ENCODE results near the gene SNX27. TPM values are rescaled to one million over a fixed set of nuclear protein-coding genes. Genes with fewer than 3 reads are reported as not detected.

Gene SNX27
- total RNA-seq, 1 experiment from 2014 or later = 56.0 TPM

DNA sequence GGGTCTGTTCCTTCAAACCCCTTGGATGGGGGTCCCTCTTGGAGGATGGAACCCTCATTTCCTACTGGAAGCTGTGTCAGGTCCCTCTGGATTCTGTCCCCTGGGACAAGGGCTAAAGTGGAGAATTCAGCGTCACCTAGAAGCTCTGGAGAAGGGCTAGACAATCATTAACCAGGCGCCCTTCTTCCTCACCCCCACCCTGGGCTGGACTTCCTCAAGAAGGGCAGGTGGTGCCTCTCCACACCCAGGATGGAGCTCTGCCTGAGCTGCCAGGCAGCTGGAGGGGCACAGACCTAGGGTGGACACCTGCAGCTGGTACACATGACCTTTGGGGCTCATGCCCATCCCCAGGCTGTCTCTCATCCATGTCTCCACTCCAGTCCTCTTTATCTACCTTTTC is 101.2 kb downstream of the SNX27 start:
- CTCF ChIA-PET = interaction anchor here (0.6 kb wide), 1 partner anchor 416 kb away, joined by 3 read pairs; no protein-coding TSS in a partner anchor

DNA sequence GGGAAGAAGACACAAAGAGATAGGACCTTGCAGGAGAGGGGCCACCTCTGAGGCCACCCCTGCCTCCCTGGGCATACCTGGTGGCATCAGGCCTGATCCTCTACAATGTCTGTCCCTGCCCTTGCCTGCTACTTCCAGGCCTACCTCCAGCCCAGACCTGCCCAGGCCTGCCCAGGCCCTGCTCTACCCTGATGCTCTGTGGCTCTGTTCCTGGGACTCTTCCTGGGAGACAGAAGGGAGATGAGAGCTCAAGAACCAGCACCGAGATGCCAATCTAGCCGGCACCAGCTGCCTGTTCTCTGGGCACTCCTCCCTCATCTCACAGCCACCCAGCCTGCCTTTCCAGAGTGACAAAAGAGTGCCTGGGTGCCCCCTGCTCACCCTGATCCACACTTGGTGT is 102.0 kb downstream of the SNX27 start:
- ChIA-PET CTCF (interaction anchor here (1.1 to 3.9 kb wide), 2 partner anchors 8 to 20 kb away, joined by 6 to 48 read pairs; no protein-coding TSS in a partner anchor), POLR2A (no interaction called here)
- Mint-ChIP-seq H3K27ac (no peak overlapping the region), H3K4me3 (no peak overlapping the region), H3K27me3 (ENCODE audit: low read depth) (peaks cover 34% of the 10 kb centered on the region), H3K36me3 (no peaks in the 10 kb centered on the region), H3K9me3 (no peaks in the 10 kb centered on the region), H3K4me1 (peaks cover 21% of the 10 kb centered on the region)
- ATAC-seq (no peak), DNase-seq (ENCODE audit: low spot score) (no peak)
- TF ChIP-seq, protein P1, sequence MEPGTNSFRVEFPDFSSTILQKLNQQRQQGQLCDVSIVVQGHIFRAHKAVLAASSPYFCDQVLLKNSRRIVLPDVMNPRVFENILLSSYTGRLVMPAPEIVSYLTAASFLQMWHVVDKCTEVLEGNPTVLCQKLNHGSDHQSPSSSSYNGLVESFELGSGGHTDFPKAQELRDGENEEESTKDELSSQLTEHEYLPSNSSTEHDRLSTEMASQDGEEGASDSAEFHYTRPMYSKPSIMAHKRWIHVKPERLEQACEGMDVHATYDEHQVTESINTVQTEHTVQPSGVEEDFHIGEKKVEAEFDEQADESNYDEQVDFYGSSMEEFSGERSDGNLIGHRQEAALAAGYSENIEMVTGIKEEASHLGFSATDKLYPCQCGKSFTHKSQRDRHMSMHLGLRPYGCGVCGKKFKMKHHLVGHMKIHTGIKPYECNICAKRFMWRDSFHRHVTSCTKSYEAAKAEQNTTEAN (CRISPR knock-in tag; IDR thresholded peaks at IDR 0.05) = no peak
- no peak for TF ChIP-seq ZNF416 (CRISPR knock-in tag; IDR thresholded peaks at IDR 0.05)
- TF ChIP-seq, protein P2, sequence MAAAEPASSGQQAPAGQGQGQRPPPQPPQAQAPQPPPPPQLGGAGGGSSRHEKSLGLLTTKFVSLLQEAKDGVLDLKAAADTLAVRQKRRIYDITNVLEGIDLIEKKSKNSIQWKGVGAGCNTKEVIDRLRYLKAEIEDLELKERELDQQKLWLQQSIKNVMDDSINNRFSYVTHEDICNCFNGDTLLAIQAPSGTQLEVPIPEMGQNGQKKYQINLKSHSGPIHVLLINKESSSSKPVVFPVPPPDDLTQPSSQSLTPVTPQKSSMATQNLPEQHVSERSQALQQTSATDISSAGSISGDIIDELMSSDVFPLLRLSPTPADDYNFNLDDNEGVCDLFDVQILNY (CRISPR knock-in tag; IDR thresholded peaks at IDR 0.05) = no peak

More for the DNA sequence above, 101.2 kb downstream of the SNX27 start:
- no peaks in the 10 kb centered on the region for H3K36me3 Mint-ChIP-seq
- POLR2A ChIA-PET = no interaction called here
- no peaks in the 10 kb centered on the region for H3K9me3 Mint-ChIP-seq
- TF ChIP-seq FOXK1 (CRISPR knock-in tag; IDR thresholded peaks at IDR 0.05) = no peak
- TF ChIP-seq ZNF263 (CRISPR knock-in tag; IDR thresholded peaks at IDR 0.05; ENCODE audit: low read depth) = no peak
- no peak for TF ChIP-seq NR2C2 (CRISPR knock-in tag; IDR thresholded peaks at IDR 0.05)
- no peak for TF ChIP-seq ZNF138 (CRISPR knock-in tag; conservative IDR thresholded peaks at IDR 0.05)
- TF ChIP-seq TEAD1 (CRISPR knock-in tag; IDR thresholded peaks at IDR 0.05) = no peak
- TF ChIP-seq ZNF219 (CRISPR knock-in tag; IDR thresholded peaks at IDR 0.05; ENCODE audit: borderline replicate concordance) = no peak
- TF ChIP-seq, protein P3, sequence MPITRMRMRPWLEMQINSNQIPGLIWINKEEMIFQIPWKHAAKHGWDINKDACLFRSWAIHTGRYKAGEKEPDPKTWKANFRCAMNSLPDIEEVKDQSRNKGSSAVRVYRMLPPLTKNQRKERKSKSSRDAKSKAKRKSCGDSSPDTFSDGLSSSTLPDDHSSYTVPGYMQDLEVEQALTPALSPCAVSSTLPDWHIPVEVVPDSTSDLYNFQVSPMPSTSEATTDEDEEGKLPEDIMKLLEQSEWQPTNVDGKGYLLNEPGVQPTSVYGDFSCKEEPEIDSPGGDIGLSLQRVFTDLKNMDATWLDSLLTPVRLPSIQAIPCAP (CRISPR knock-in tag; IDR thresholded peaks at IDR 0.05) = no peak
- no peak for TF ChIP-seq SMAD3 (CRISPR knock-in tag; IDR thresholded peaks at IDR 0.05; ENCODE audit: borderline replicate concordance)
- TF ChIP-seq GTF2I (CRISPR knock-in tag; conservative IDR thresholded peaks at IDR 0.05) = no peak
- TF ChIP-seq ETV6 (CRISPR knock-in tag; IDR thresholded peaks at IDR 0.05) = no peak
- TF ChIP-seq, protein P4, sequence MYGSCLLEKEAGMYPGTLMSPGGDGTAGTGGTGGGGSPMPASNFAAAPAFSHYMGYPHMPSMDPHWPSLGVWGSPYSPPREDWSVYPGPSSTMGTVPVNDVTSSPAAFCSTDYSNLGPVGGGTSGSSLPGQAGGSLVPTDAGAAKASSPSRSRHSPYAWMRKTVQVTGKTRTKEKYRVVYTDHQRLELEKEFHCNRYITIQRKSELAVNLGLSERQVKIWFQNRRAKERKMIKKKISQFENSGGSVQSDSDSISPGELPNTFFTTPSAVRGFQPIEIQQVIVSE (CRISPR knock-in tag; IDR thresholded peaks at IDR 0.05; ENCODE audit: borderline replicate concordance) = no peak
- TF ChIP-seq ZBTB21 (CRISPR knock-in tag; IDR thresholded peaks at IDR 0.05; ENCODE audit: borderline replicate concordance) = no peak
- no peak for TF ChIP-seq RELA (CRISPR knock-in tag; IDR thresholded peaks at IDR 0.05; ENCODE audit: borderline replicate concordance)
- TF ChIP-seq RORB (CRISPR knock-in tag; IDR thresholded peaks at IDR 0.05) = no peak
- no peak for TF ChIP-seq ZNF121 (CRISPR knock-in tag; IDR thresholded peaks at IDR 0.05)
- H3K4me1 Mint-ChIP-seq = peaks cover 21% of the 10 kb centered on the region
- DNase-seq (ENCODE audit: low spot score) (no peak), ATAC-seq (no peak)
- H3K27me3 Mint-ChIP-seq (ENCODE audit: low read depth) = peaks cover 26% of the 10 kb centered on the region
- no peak overlapping the region for H3K4me3 Mint-ChIP-seq
- H3K27ac Mint-ChIP-seq = no peak overlapping the region

DNA sequence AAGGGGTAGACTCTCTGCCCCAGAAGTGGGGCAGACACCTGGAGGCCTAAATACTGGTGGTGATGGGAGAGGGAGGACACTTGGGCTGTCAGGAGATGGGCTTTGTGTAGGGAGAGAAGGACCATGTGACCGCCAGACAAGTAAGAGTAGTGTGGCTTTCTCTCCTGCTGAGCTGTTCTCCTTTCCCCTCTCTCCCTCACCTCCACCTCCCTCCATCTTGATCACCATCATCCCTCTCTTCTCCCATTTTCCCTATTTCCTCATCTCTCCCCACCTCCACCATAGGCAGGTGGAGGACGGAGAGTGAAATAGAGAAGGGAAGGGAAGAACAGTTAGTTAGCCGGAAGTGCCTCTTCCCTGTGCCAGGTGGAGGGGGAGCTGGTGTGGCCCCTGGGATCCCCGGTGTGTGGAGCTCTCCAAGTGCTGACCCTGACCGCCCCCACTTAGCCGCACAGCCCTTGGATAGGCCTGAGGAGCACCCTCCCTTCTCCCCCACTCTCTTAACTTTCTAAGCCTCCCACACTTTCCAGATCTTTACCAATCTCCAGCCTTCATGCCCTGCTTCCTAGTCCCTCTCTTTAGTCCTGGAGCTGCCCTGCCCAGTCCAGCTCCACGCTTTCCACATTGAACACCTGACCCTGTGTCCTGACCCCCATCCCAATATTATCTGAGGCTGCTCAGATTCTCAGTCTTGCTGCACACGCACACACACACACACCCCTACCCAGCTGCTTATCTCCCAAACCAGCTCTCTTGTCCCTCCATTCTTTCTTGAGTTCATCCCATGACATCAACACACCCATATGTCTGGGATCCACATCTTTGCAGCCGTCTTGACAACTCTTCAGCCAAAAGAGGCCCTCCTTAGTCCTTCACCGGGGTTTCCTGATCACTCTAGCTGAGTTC is 103.2 kb downstream of the SNX27 start:
- H3K36me3 Mint-ChIP-seq = no peaks in the 10 kb centered on the region
- POLR2A ChIA-PET = interaction anchor here (0.7 to 2.1 kb wide), 2 partner anchors 14 to 204 kb away, joined by 3 to 7 read pairs; partner anchors contain the start of gene CGN
- TF ChIP-seq, protein P5, sequence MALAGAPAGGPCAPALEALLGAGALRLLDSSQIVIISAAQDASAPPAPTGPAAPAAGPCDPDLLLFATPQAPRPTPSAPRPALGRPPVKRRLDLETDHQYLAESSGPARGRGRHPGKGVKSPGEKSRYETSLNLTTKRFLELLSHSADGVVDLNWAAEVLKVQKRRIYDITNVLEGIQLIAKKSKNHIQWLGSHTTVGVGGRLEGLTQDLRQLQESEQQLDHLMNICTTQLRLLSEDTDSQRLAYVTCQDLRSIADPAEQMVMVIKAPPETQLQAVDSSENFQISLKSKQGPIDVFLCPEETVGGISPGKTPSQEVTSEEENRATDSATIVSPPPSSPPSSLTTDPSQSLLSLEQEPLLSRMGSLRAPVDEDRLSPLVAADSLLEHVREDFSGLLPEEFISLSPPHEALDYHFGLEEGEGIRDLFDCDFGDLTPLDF (CRISPR knock-in tag; IDR thresholded peaks at IDR 0.05) = no peak
- TF ChIP-seq NR1H2 (CRISPR knock-in tag; IDR thresholded peaks at IDR 0.05) (no peak), GTF2I (CRISPR knock-in tag; conservative IDR thresholded peaks at IDR 0.05) (no peak), OVOL2 (CRISPR knock-in tag; IDR thresholded peaks at IDR 0.05; ENCODE audit: borderline replicate concordance) (no peak), TP53 (CRISPR knock-in tag; IDR thresholded peaks at IDR 0.05) (no peak), ZBTB21 (CRISPR knock-in tag; IDR thresholded peaks at IDR 0.05; ENCODE audit: borderline replicate concordance) (no peak), PRRX2 (CRISPR knock-in tag; IDR thresholded peaks at IDR 0.05) (no peak), GRHL2 (CRISPR knock-in tag; IDR thresholded peaks at IDR 0.05; ENCODE audit: insufficient replicate concordance, severe bottlenecking) (no peak)
- TF ChIP-seq, protein P6, sequence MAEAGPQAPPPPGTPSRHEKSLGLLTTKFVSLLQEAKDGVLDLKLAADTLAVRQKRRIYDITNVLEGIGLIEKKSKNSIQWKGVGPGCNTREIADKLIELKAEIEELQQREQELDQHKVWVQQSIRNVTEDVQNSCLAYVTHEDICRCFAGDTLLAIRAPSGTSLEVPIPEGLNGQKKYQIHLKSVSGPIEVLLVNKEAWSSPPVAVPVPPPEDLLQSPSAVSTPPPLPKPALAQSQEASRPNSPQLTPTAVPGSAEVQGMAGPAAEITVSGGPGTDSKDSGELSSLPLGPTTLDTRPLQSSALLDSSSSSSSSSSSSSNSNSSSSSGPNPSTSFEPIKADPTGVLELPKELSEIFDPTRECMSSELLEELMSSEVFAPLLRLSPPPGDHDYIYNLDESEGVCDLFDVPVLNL (CRISPR knock-in tag; IDR thresholded peaks at IDR 0.05; ENCODE audit: borderline replicate concordance, low read depth) = no peak
- TF ChIP-seq, protein P7, sequence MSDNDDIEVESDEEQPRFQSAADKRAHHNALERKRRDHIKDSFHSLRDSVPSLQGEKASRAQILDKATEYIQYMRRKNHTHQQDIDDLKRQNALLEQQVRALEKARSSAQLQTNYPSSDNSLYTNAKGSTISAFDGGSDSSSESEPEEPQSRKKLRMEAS (CRISPR knock-in tag; IDR thresholded peaks at IDR 0.05) = no peak

More for the DNA sequence above, 103.2 kb downstream of the SNX27 start:
- Mint-ChIP-seq H3K4me1 (peaks cover 21% of the 10 kb centered on the region), H3K27me3 (ENCODE audit: low read depth) (peaks cover 46% of the 10 kb centered on the region), H3K27ac (no peak overlapping the region), H3K9me3 (no peaks in the 10 kb centered on the region), H3K4me3 (0 out of 2 replicates have a peak overlapping the region, but pooled peaks have one; percentile 75)
- CTCF ChIA-PET = interaction anchor here (0.7 to 3.9 kb wide), 18 partner anchors 9 to 374 kb away, joined by 3 to 48 read pairs (median 4); partner anchors contain the start of genes CGN and SNX27
- ATAC-seq = no peak
- DNase-seq (ENCODE audit: low spot score) = peak; percentile 40

All from WTC11 (cell line).